ENCODE results near the gene C6orf47. TPM values are rescaled to one million over a fixed set of nuclear protein-coding genes. Genes with fewer than 3 reads are reported as not detected.
A peak's percentile ranks its signal among the peaks of the same experiment; 100 is the strongest.

C6orf47 gene
- polyA plus RNA-seq, 3 donors: 19.4 to 20.7 (median 20.4) TPM

- no peak for DNase-seq (ENCODE audit: low read depth in 3 of 3, low spot score in 2 of 3)
Measured at GRCh38 chr6:31689249-31690110, 28.9 kb upstream of the C6orf47 start.

DNA sequence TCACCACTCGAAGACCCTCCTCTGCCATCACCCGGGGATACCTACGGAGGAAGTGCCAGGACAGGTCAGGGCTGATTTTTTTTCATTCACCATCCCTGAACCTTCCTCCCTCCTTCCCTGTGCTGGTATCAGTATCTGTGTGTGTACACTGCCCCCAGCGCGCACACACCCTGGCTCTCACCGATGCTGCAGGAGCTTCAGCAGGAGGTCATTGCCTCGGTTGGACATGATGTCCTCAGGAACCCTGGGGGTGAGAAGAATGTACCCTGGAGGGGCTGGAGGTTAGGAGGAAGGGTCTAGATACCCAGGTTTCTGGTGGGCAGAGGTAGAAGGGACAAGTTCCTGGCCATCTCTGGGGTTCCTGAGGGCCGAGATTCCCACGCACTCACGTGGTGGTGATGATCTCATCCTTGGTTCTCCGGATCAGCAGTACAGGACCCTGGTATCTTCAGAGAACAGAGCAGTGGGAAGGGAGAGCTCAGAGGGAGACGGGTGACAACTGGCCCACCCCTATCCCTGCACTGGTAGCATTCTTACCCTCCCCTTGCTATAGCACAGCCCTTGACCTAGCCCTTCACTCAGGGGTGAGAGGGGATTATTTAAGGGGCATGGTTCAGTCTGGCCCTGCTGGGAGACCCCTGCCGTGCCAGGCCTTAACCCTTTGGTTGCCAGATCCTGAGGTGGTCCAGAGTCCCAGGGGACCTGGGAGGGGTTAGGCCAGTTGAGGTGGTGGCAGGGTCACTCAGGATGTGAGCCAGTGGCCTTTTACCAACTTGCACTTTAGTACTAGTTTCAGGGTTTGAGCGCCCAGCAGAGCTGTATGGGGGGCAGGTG lies 27.5 kb upstream of the C6orf47 start:
- DNase-seq (ENCODE audit: low read depth in 3 of 3, low spot score in 2 of 3): no peak

DNA sequence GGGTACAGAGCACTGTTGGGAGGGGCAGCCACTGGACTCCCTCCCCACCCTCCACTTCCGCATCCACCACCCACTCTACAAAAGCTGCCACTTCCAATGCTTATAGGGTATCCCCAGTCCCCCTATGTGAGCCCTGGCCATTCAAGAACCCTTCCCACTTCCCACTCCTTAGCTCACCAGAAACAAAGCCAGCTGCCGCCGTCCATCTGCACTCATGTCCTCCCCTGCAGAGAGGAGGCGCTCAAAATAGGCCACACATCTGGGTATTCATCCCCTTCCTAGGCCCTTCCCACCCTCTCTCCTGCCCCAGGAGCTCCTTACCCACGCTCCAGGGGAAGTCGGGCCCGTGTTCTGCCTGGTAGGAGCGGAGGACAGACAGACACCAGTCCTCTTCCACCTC lies 26.7 kb upstream of the C6orf47 start:
- DNase-seq (ENCODE audit: low read depth in 3 of 3, low spot score in 2 of 3): no peak

DNA sequence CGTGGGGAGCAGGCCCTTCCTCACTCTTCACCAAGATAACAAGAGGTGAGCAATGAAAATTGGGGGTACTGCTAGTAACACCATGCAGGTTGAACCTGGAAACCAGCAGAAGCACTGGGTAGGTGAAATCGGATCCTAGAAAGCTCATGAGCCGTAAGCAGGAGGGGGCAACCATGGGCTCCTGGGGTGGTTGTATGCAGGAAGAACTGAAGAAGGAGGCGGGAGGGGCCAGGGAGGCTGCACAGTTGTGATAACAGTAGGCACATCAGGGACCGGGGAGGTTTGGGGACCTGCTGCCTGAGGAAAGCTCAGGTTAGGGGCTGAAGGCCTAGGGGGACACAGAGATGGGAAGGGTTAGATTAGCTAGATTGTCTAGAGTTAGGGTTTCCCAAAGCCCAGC lies 25.9 kb upstream of the C6orf47 start:
- DNase-seq (ENCODE audit: low read depth in 3 of 3, low spot score in 2 of 3): no peak

DNA sequence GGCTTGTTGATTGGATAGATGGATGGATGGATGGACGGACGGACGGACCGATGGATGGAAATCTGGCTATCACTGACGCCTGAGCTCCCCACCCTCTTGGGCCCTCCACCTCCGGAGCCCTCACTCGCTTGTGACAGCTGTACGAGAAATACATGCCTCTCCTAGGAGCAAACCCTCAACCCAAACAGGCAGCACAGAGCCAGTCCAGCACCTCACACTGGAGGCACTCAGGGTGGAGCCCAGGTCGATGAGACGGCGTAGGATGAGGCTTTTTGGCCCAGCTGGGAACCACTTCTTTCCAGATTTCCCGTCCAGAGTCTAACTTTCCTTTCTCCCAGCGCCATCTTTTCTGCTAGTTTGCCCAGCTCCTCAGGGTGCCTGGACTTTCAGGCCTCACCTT lies 23.0 kb upstream of the C6orf47 start:
- DNase-seq (ENCODE audit: low read depth in 3 of 3, low spot score in 2 of 3): no peak

DNA sequence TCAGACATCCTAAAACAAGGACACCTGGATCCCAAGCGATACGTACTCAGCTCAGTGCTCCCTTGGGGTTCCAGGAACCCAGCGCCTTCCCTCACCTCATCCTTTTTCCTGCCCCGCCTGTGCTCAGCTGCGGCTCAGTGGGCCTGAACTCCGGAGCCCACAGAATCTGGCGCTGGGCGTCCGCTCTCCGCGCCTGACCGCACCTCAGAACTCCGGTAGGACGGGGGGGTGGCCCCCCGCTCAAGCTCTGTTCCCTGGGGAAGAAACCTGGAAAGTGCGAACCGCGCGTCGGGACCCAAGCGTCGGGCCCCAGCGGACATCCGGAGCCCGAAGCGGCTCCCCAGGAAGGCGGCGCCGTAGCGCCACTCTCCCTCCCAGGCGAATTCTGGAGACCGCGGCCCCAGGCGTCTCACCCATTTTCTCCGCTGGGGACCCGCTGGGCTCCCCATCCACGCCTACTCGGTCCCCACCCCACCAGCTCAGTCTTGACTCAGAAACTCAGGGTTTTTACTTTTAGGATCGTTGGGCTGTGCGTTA lies 20.6 kb upstream of the C6orf47 start:
- no peak for DNase-seq (ENCODE audit: low read depth in 3 of 3, low spot score in 2 of 3)

- DNase-seq (ENCODE audit: low read depth in 3 of 3, low spot score in 2 of 3): no peak
Measured at GRCh38 chr6:31680226-31681134, 19.9 kb upstream of the C6orf47 start, which contains the start of gene LY6G5C. TSS of gene LY6G5C (minus strand) at chr6:31681067. CDS start at chr6:31680373, 694 bp downstream.

- DNase-seq (ENCODE audit: low read depth in 3 of 3, low spot score in 2 of 3): no peak
Measured at GRCh38 chr6:31677955-31678354, 17.4 kb upstream of the C6orf47 start.

- no peak for DNase-seq (ENCODE audit: low read depth in 3 of 3, low spot score in 2 of 3)
Measured at GRCh38 chr6:31676904-31677303, 16.3 kb upstream of the C6orf47 start.

GRCh38 chr6:31676322-31676903 lies 15.8 kb upstream of the C6orf47 start:
- no peak for DNase-seq (ENCODE audit: low read depth in 3 of 3, low spot score in 2 of 3)

- no peak for DNase-seq (ENCODE audit: low read depth in 3 of 3, low spot score in 2 of 3)
Measured at GRCh38 chr6:31669676-31670075, 9.1 kb upstream of the C6orf47 start, which contains the start of gene LY6G5B. TSS of gene LY6G5B (plus strand) at chr6:31669976. CDS start at chr6:31670951, 975 bp downstream.

DNA sequence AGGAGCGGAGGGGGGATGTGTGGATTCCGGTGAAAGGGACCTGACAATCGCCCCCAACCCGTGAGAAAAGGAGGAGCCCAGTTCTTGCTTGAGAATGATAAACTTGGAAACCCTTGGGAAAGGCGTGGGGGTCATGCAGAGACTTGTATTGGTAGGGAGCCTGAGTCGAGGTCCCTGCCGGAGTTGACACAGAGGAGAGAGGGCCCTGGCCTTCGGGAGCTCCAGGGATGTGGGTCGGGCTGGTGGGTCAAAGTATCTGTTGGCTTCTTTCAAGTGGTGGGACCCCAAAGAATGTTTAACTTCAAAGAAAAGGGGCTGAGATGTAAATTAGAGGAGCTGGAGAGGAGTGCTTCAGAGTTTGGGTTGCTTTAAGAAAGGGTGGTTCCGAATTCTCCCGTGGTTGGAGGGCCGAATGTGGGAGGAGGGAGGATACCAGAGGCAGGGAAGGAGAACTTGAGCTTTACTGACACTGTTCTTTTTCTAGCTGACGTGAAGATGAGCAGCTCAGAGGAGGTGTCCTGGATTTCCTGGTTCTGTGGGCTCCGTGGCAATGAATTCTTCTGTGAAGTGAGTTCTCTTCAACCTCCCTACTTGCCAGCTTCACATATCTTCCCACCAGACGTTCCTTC lies 5.9 kb upstream of the C6orf47 start:
- no peak for DNase-seq (ENCODE audit: low read depth in 3 of 3, low spot score in 2 of 3)

- peak in 2 of 3 donors; percentile 90 to 96 for DNase-seq (ENCODE audit: low read depth in 3 of 3, low spot score in 2 of 3)
Measured at GRCh38 chr6:31665501-31666336, 5.1 kb upstream of the C6orf47 start, which contains the start of gene CSNK2B. TSS of gene CSNK2B (plus strand) at chr6:31666080. CDS start at chr6:31666832, 752 bp downstream.

DNA sequence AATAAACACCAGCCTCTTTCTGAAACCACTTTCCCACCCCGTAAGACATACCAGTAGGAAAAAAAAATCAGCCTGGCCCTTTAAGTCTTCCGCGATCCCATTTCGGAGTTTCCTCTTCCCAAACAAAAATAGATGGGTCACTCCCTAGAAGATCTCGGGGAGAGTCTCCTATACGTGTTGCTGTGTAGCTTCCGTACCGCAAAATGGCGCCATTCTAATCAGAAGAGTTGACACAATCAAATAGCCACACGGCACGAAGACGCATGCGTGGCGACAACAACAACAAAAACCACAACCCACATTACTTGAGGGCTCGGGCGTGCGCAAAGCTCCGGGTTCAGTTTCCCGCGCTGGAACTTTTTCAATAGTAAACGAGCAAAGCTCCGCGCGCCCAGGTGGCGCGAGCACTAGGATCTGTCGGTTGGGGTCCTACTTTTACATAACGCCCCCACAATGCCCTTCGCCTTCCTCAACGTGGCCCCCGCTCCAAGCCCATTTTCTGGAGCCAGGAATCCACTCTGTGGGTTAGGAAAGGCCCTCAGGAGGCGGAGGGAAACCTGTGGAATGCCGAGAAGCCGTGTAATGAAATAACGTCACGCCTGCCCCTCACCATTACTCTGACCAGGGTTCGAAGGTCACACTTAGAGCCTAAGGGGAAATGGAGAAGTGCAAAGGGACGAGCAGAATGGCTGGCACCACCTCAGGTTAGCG lies 4.4 kb upstream of the C6orf47 start, which contains the start of gene GPANK1:
Gene GPANK1, minus strand, starts transcription at position 208 of the 711 bp plus-strand sequence. CDS start 519 bp downstream, outside the sequence.
- DNase-seq (ENCODE audit: low read depth in 3 of 3, low spot score in 2 of 3): peak in 2 of 3 donors; percentile 89 to 92

DNA sequence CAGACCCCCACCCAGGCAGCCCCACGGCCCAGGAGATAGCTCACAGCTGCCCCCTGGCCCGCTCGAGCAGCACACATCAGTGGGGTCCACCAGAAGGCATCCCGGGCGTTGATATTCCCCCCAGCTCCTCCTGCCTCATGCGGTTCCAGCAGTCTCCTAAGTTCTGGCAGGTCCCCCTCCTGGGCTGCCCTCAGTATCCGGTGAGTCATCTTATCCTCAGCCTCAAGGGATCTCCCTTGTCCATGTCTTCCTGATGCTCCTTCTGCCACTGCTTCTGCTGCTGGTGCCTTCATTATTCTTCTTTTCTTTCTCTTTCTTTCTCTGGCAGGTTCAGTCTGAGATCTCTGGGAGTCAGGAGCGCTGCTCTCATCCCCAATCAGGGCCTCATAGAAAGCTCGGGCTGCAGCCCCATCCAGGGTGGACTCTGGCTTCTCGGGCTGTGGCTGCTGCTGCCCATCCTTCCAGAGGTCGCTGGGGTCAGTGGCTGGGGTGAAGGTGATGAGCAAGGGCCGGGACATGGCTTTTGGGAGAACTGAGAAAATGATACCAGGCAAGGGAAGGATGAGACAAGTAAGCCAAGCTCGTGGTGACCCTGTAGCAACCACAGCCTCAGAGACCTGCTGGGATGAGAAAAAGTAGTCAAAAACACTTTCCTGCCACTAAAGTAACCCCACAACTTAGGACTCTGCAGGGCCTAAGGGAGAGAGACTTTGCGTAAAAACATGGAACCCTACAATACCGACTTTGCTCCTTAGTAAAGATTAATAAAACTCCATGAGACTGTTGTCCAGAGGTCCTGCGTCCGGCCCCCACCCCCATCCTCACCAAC lies 3.6 kb upstream of the C6orf47 start:
- no peak for DNase-seq (ENCODE audit: low read depth in 3 of 3, low spot score in 2 of 3)

DNA sequence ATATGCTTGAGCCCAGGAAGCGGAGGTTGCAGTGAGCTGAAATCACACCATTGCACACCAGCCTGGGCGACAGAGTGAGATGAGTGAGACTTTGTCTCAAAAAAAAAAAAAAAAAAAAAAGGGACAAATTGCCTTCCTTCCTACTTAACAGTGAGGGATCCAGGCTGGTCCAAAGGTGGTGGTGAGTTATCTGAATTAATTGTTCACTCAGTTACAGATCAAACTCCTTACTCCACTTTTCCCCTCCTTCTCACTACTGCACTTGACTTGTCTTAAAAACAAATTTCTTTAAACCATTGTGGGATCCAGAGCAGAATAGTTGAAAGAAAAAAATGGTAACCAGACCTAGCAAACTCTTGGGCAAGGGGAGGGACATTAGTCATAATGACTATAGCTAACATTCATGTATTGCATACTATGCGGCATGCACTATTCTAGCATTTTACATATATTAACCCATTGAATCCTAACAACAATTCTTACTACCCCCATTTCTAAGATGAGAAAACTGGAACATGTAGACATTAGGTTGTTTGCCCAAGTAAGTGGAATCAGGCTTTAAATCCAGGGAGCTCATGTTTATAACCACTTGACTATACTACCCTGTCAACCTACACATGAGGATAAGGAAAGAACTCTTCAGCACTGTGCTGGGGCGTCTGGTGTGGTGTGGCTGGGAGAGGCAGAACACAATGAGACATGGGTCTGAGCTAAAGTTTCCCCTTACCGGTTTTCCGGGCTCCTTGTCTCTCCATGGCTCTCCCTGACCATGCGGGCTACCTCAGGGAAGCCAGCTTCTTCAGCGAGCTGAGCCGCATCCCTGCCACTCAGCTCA lies 2.8 kb upstream of the C6orf47 start:
- DNase-seq (ENCODE audit: low read depth in 3 of 3, low spot score in 2 of 3): no peak

All from right renal cortex interstitium (tissue), 3 donors.